HG03442 (cell line): ENCODE data around the gene MSANTD1.

Experiments
- ATAC-seq: cut with Tn5 transposase; IDR thresholded peaks from one replicate; pipeline ENCODE4 v1.9.1; 2021; ENCODE audit warnings: mild to moderate bottlenecking, moderate library complexity; ENCODE audit not compliant: unreplicated experiment

The MSANTD1 gene

GRCh38 chr4:3248811-3249661 is at the start of gene MSANTD1:
TSS of gene MSANTD1 (plus strand) at chr4:3249159. CDS start at chr4:3249223, 64 bp downstream.
- ATAC-seq: no peak

GRCh38 chr4:3199653-3200422 is 49.1 kb upstream of the MSANTD1 start:
- ATAC-seq: no peak

- ATAC-seq: no peak
These were observed 48.4 kb upstream of the MSANTD1 start for GRCh38 chr4:3200423-3201090.

- peak; percentile 77 for ATAC-seq
These were observed 46.9 kb upstream of the MSANTD1 start for GRCh38 chr4:3201718-3202702.

GRCh38 chr4:3202836-3203820 is 45.8 kb upstream of the MSANTD1 start:
- no peak for ATAC-seq

GRCh38 chr4:3203971-3204431 is 45.0 kb upstream of the MSANTD1 start:
- no peak for ATAC-seq

- ATAC-seq: no peak
These were observed 43.0 kb upstream of the MSANTD1 start for GRCh38 chr4:3205995-3206394.

GRCh38 chr4:3206439-3207100 is 42.4 kb upstream of the MSANTD1 start:
- ATAC-seq: no peak

GRCh38 chr4:3207531-3208037 is 41.4 kb upstream of the MSANTD1 start:
- no peak for ATAC-seq

GRCh38 chr4:3208826-3209225 is 40.1 kb upstream of the MSANTD1 start:
- ATAC-seq: no peak

GRCh38 chr4:3209551-3210325 is 39.2 kb upstream of the MSANTD1 start:
- no peak for ATAC-seq

- no peak for ATAC-seq
These were observed 38.5 kb upstream of the MSANTD1 start for GRCh38 chr4:3210467-3210866.

- no peak for ATAC-seq
These were observed 37.1 kb upstream of the MSANTD1 start for GRCh38 chr4:3211866-3212265.

GRCh38 chr4:3212391-3213105 is 36.4 kb upstream of the MSANTD1 start:
- no peak for ATAC-seq

GRCh38 chr4:3213106-3213425 is 35.9 kb upstream of the MSANTD1 start:
- no peak for ATAC-seq

- ATAC-seq: no peak
These were observed 35.2 kb upstream of the MSANTD1 start for GRCh38 chr4:3213661-3214250.

- no peak for ATAC-seq
These were observed 33.7 kb upstream of the MSANTD1 start for GRCh38 chr4:3215256-3215655.
